Thyroid gland (tissue), 4 donors: ENCODE data around the gene OR4E1. TPM values are rescaled to one million over a fixed set of nuclear protein-coding genes. Genes with fewer than 3 reads are reported as not detected.

Experiments used
- DNase-seq, 2 donors: peaks; one replicate each; pipeline ENCODE4 v3.0.0-alpha.2; 2019
- H3K27ac ChIP-seq, 3 donors: fragments of 200-600 bp; sonication (generic); 1 replicate in 2 of 3; 2 replicates in 1 of 3; pipeline ENCODE4 v1.5.1; 2016 to 2019; ENCODE audit warnings: mild to moderate bottlenecking in 1 of 3, moderate library complexity in 1 of 3
- H3K27me3 ChIP-seq: fragments of 200-600 bp; sonication (generic); one replicate; pipeline ENCODE4 v1.5.1; 2019
- H3K36me3 ChIP-seq, 2 donors: fragments of 200-600 bp; sonication (generic); one replicate each; pipeline ENCODE4 v1.5.1; 2016 to 2019
- H3K4me1 ChIP-seq, 2 donors: fragments of 200-600 bp; sonication (generic); one replicate each; pipeline ENCODE4 v1.5.1; 2017 to 2019
- H3K4me3 ChIP-seq, 3 donors: fragments of 200-600 bp; sonication (generic); replicated peaks in 1 of 3; 1 replicate in 2 of 3; 2 replicates in 1 of 3; pipeline ENCODE4 v1.5.1; 2016; ENCODE audit warnings: mild to moderate bottlenecking in 1 of 3
- H3K9me3 ChIP-seq: fragments of 200-600 bp; sonication (generic); one replicate; pipeline ENCODE4 v1.5.1; 2017
- CTCF ChIP-seq, 6 experiments: fragments of 200-600 bp in 3 of 6; fragments of 450-650 bp in 3 of 6; sonication (generic) in 3 of 6; IDR thresholded peaks; one replicate each; pipeline ENCODE4 v1.5.1; 2016 to 2019; ENCODE audit warnings: antibody characterized with exemption in 6 of 6, mild to moderate bottlenecking in 2 of 6, inconsistent platforms in 1 of 6, moderate library complexity in 1 of 6
- POLR2A ChIP-seq, 2 donors: fragments of 450-650 bp; IDR thresholded peaks; one replicate each; pipeline ENCODE4 v1.6.1; 2017; ENCODE audit warnings: antibody characterized with exemption in 2 of 2, mild to moderate bottlenecking in 2 of 2, moderate library complexity in 1 of 2
- WGBS, 2 donors: methylation state at CpG; one replicate each; pipeline ENCODE4 v1.1.5; 2017; 5-methylcytosine and 5-hydroxymethylcytosine counted together
- intact Hi-C: fragments of 100-400 bp; cut with DNase I; formaldehyde crosslinking; loops from one replicate; pipeline ENCODE4 v1.15.1; 2023
- small RNA-seq: library from RNA; depleted of rRNA; stranded (forward); fragments of <200 nt; gene quantifications from one replicate; pipeline ENCODE3, GENCODE V24; 2016
- total RNA-seq, 4 donors: library from RNA; depleted of rRNA; stranded (reverse); fragments of >200 nt; gene quantifications; one replicate each; pipeline ENCODE4 v1.2.3, GENCODE V29; 2016

The OR4E1 gene
- total RNA-seq, 4 donors from 2014 or later, result not detected

GRCh38 chr14:21626491-21627230 is 47.0 kb downstream of the OR4E1 start:
- no peak for DNase-seq
- no peak overlapping the region for H3K27ac ChIP-seq
- no peaks in the 10 kb centered on the region for H3K36me3 ChIP-seq
- H3K27me3 ChIP-seq, result no peaks in the 10 kb centered on the region
- intact Hi-C loops, result no loop called here
- no peaks in the 10 kb centered on the region for H3K9me3 ChIP-seq
- no peak for TF ChIP-seq CTCF (IDR thresholded peaks at IDR 0.05)
- no peak for TF ChIP-seq POLR2A (IDR thresholded peaks at IDR 0.05)
- WGBS, 2 donors, result 69 to 88% methylated on average over 3 of the region's 3 CpGs
- no peaks in the 10 kb centered on the region for H3K4me1 ChIP-seq
- H3K4me3 ChIP-seq, result no peak overlapping the region

Small RNAs within 50 kb of the gene (small RNA-seq; reads per million reads assigned to genes)
- gene AC243972.3, result not detected

Other genes starting within 250 kb of the OR4E1 start
- gene CHD8, start 217.7 kb downstream of the OR4E1 start, total RNA-seq, result 100 to 1,000 TPM in 1 of 4 donors, 10 to 100 TPM in 3; 64.1 to 102 (median 76.8) TPM
- 10 to 100 TPM; 26.8 to 66.8 (median 38.9) TPM for gene RAB2B, start 196.9 kb downstream of the OR4E1 start, total RNA-seq
- 10 to 100 TPM; 41.5 to 68.2 (median 52.7) TPM for gene TOX4, start 196.6 kb downstream of the OR4E1 start, total RNA-seq
- 10 to 100 TPM; 70.7 to 83.1 (median 75.4) TPM for gene METTL3, start 162.5 kb downstream of the OR4E1 start, total RNA-seq
- gene SALL2, start 147.5 kb downstream of the OR4E1 start, total RNA-seq, result 10 to 100 TPM; 21.9 to 24.6 (median 22.5) TPM
- gene OR10G3, start 93.7 kb downstream of the OR4E1 start, total RNA-seq, result not detected
- gene OR10G2, start 38.9 kb downstream of the OR4E1 start, total RNA-seq, result not detected
- gene OR4E2, start 20.0 kb downstream of the OR4E1 start, total RNA-seq, result not detected